GM18519 (cell line): Measurements from ENCODE around the gene TSSC4.
A peak's percentile ranks its signal among the peaks of the same experiment; 100 is the strongest.

ENCODE experiments used
- ATAC-seq: cut with Tn5 transposase; IDR thresholded peaks from one replicate; pipeline ENCODE4 v1.9.1; 2021; ENCODE audit warnings: mild to moderate bottlenecking, moderate library complexity; ENCODE audit not compliant: unreplicated experiment, low FRiP score

Gene TSSC4

GRCh38 chr11:2398664-2399355 lies 1.7 kb upstream of the TSSC4 start:
- no peak for ATAC-seq

GRCh38 chr11:2399488-2400068 lies 972 bp upstream of the TSSC4 start:
- ATAC-seq = no peak

- peak; percentile 12 for ATAC-seq
These were observed 349 bp downstream of the TSSC4 start for GRCh38 chr11:2400762-2401435.

GRCh38 chr11:2401436-2401984 lies 960 bp downstream of the TSSC4 start:
- no peak for ATAC-seq

GRCh38 chr11:2402106-2402505 lies 1.6 kb downstream of the TSSC4 start:
- ATAC-seq = no peak

GRCh38 chr11:2402890-2403645 lies 2.5 kb downstream of the TSSC4 start:
- ATAC-seq = no peak

- no peak for ATAC-seq
These were observed 4.2 kb downstream of the TSSC4 start for GRCh38 chr11:2404735-2405196.

GRCh38 chr11:2406451-2406850 lies 5.9 kb downstream of the TSSC4 start:
- no peak for ATAC-seq

- ATAC-seq = no peak
These were observed 6.4 kb downstream of the TSSC4 start for GRCh38 chr11:2406878-2407410.

- no peak for ATAC-seq
These were observed 8.1 kb downstream of the TSSC4 start for GRCh38 chr11:2408671-2409070.

GRCh38 chr11:2409126-2409525 lies 8.6 kb downstream of the TSSC4 start:
- no peak for ATAC-seq

- no peak for ATAC-seq
These were observed 9.3 kb downstream of the TSSC4 start for GRCh38 chr11:2409611-2410468.

GRCh38 chr11:2410616-2411015 lies 10.1 kb downstream of the TSSC4 start:
- ATAC-seq = no peak

GRCh38 chr11:2411446-2412305 lies 11.1 kb downstream of the TSSC4 start:
- no peak for ATAC-seq

GRCh38 chr11:2412323-2412722 lies 11.8 kb downstream of the TSSC4 start:
- no peak for ATAC-seq

- no peak for ATAC-seq
These were observed 13.4 kb downstream of the TSSC4 start for GRCh38 chr11:2413742-2414579.

GRCh38 chr11:2414616-2415015 lies 14.1 kb downstream of the TSSC4 start:
- ATAC-seq = no peak

- ATAC-seq = no peak
These were observed 14.6 kb downstream of the TSSC4 start for GRCh38 chr11:2415171-2415570.
